Measurements from ENCODE around the gene CCDC188.

DNA sequence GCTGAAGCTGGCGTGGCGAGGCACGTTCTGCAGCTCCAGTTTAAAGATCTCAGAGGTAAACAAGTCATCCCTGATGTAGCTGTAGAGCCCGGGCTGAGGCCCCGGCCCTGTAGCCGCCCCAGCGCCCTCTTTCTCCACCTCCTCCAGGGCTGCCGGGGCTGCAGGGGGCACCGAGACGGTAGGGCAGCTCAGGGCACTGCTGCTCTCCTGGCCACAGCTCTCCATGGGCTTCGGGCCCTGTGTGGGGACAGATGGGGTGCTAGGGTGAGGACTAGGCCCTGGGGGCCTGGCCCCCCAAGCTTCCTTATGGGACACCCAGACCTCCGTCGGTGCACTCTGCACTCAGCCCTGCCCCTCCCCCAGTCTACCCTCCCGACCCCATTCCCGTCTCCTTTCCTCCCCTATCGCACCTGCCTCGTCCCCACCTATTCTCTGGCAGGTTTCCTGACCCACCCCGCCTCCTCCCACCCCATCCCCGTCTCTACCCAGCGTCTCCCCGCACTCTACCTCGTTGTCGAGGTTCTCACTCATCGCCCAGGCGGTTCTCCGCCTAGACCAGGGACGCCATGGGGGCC, 34.4 kb downstream of the CCDC188 start:
- TF ChIP-seq ZNF253 (CRISPR knock-in tag; conservative IDR thresholded peaks at IDR 0.05) (no peak), EHMT2 (IDR thresholded peaks at IDR 0.05) (peak; percentile 63; the same call in 1 of the 2 replicates), ELF1 (tag; IDR thresholded peaks at IDR 0.05) (no peak), CHD2 (IDR thresholded peaks at IDR 0.05; ENCODE audit: low read depth, low read length) (peak; percentile 8; the same call in 1 of the 2 replicates), MTA2 (IDR thresholded peaks at IDR 0.05; ENCODE audit: low read depth) (no peak), ZNF780A (CRISPR knock-in tag; IDR thresholded peaks at IDR 0.05) (no peak), RFX1 (IDR thresholded peaks at IDR 0.05) (no peak), EP300 (IDR thresholded peaks at IDR 0.05; ENCODE audit: low read length) (no peak)
- TF ChIP-seq, protein P1, sequence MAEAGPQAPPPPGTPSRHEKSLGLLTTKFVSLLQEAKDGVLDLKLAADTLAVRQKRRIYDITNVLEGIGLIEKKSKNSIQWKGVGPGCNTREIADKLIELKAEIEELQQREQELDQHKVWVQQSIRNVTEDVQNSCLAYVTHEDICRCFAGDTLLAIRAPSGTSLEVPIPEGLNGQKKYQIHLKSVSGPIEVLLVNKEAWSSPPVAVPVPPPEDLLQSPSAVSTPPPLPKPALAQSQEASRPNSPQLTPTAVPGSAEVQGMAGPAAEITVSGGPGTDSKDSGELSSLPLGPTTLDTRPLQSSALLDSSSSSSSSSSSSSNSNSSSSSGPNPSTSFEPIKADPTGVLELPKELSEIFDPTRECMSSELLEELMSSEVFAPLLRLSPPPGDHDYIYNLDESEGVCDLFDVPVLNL (CRISPR knock-in tag; IDR thresholded peaks at IDR 0.05; ENCODE audit: low read depth): no peak
- TF ChIP-seq, protein P2, sequence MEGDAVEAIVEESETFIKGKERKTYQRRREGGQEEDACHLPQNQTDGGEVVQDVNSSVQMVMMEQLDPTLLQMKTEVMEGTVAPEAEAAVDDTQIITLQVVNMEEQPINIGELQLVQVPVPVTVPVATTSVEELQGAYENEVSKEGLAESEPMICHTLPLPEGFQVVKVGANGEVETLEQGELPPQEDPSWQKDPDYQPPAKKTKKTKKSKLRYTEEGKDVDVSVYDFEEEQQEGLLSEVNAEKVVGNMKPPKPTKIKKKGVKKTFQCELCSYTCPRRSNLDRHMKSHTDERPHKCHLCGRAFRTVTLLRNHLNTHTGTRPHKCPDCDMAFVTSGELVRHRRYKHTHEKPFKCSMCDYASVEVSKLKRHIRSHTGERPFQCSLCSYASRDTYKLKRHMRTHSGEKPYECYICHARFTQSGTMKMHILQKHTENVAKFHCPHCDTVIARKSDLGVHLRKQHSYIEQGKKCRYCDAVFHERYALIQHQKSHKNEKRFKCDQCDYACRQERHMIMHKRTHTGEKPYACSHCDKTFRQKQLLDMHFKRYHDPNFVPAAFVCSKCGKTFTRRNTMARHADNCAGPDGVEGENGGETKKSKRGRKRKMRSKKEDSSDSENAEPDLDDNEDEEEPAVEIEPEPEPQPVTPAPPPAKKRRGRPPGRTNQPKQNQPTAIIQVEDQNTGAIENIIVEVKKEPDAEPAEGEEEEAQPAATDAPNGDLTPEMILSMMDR (IDR thresholded peaks at IDR 0.05 in 2 of 3, conservative IDR thresholded peaks at IDR 0.05 in 1 of 3; ENCODE audit: insufficient read depth in 2 of 3, low read depth in 1 of 3, low read length in 3 of 3): peak in 1 of 3 experiments; percentile 23; a peak in 3 of 6 replicates
